WTC11 (cell line): ENCODE results near the gene NEK11. TPM values are rescaled to one million over a fixed set of nuclear protein-coding genes. Genes with fewer than 3 reads are reported as not detected.

Experiments used
- ATAC-seq: fragments of 200-7000 bp; cut with Tn5 transposase; 2 replicates; pipeline ENCODE4 v1.10.0; 2021; ENCODE audit warnings: mild to moderate bottlenecking, moderate library complexity
- CTCF ChIA-PET: fragments of 300-600 bp; sonication (Branson Sonifier 250); formaldehyde crosslinking; loops from one replicate; lab custom pipeline; 2021; ENCODE audit warnings: antibody characterized with exemption; lab: Charles Lee
- POLR2A ChIA-PET: fragments of 350-600 bp; sonication (Branson Sonifier 250); formaldehyde crosslinking; loops from one replicate; lab custom pipeline; 2021; ENCODE audit warnings: antibody characterized with exemption; lab: Charles Lee
- DNase-seq: peaks from one replicate; pipeline ENCODE4 v3.0.0; 2021; ENCODE audit warnings: low spot score
- H3K27ac Mint-ChIP-seq: 2 replicates; pipeline ENCODE4 v1.8.0; 2021; ENCODE audit warnings: mixed read lengths
- H3K27me3 Mint-ChIP-seq: 2 replicates; pipeline ENCODE4 v1.8.0; 2021; ENCODE audit warnings: low read depth, mild to moderate bottlenecking, moderate library complexity, mixed read lengths
- H3K36me3 Mint-ChIP-seq: 2 replicates; pipeline ENCODE4 v1.8.0; 2021; ENCODE audit warnings: mixed read lengths
- H3K4me1 Mint-ChIP-seq: 2 replicates; pipeline ENCODE4 v1.8.0; 2022; ENCODE audit warnings: mixed read lengths
- H3K4me3 Mint-ChIP-seq: 2 replicates; pipeline ENCODE4 v1.8.0; 2021; ENCODE audit warnings: mild to moderate bottlenecking, moderate library complexity, mixed read lengths
- H3K9me3 Mint-ChIP-seq: 2 replicates; pipeline ENCODE4 v1.8.0; 2021; ENCODE audit warnings: mixed read lengths
- CBFB ChIP-seq: sonication (generic); formaldehyde crosslinking; IDR thresholded peaks from 2 replicates; pipeline ENCODE4 v1.8.1; 2022; ENCODE audit warnings: mild to moderate bottlenecking, low read depth, missing genetic modification reagents
- CREB1 ChIP-seq: sonication (generic); formaldehyde crosslinking; IDR thresholded peaks from 2 replicates; pipeline ENCODE4 v1.8.0; 2023; ENCODE audit warnings: mild to moderate bottlenecking, missing genetic modification reagents
- ETV6 ChIP-seq: sonication (generic); formaldehyde crosslinking; IDR thresholded peaks from 2 replicates; pipeline ENCODE4 v1.8.1; 2022; ENCODE audit warnings: mild to moderate bottlenecking, missing genetic modification reagents
- FOXK1 ChIP-seq: sonication (generic); formaldehyde crosslinking; IDR thresholded peaks from 2 replicates; pipeline ENCODE4 v1.8.0; 2022; ENCODE audit warnings: mild to moderate bottlenecking, moderate library complexity, missing genetic modification reagents
- FOXP4 ChIP-seq: sonication (generic); formaldehyde crosslinking; IDR thresholded peaks from 2 replicates; pipeline ENCODE4 v1.8.0; 2022; ENCODE audit warnings: mild to moderate bottlenecking, missing genetic modification reagents
- GTF2I ChIP-seq: fragments of 250-450 bp; sonication (Bioruptor Pico); conservative IDR thresholded peaks from 2 replicates; pipeline ENCODE4 v1.4.0; 2021; ENCODE audit warnings: mild to moderate bottlenecking
- TEAD1 ChIP-seq: sonication (generic); formaldehyde crosslinking; IDR thresholded peaks from 2 replicates; pipeline ENCODE4 v1.8.0; 2022; ENCODE audit warnings: mild to moderate bottlenecking, missing genetic modification reagents
- TEAD4 ChIP-seq: sonication (generic); formaldehyde crosslinking; IDR thresholded peaks from 2 replicates; pipeline ENCODE4 v1.8.0; 2022; ENCODE audit warnings: mild to moderate bottlenecking, missing genetic modification reagents
- ZMAT4 ChIP-seq: fragments of 250-450 bp; sonication (Bioruptor Pico); IDR thresholded peaks from 2 replicates; pipeline ENCODE4 v1.9.0; 2021; ENCODE audit warnings: mild to moderate bottlenecking
- ZNF512 ChIP-seq: sonication (generic); formaldehyde crosslinking; IDR thresholded peaks from 2 replicates; pipeline ENCODE4 v1.8.1; 2022; ENCODE audit warnings: missing genetic modification reagents, borderline replicate concordance
- total RNA-seq: library from RNA; stranded (reverse); gene quantifications from 3 replicates; pipeline ENCODE4 v1.2.3, GENCODE V29; 2021

NEK11 gene
- total RNA-seq, 1 experiment from 2014 or later, result 1.6 TPM

GRCh38 chr3:131218196-131218595 lies 191.5 kb downstream of the NEK11 start:
- Mint-ChIP-seq H3K27ac (no peak overlapping the region), H3K36me3 (no peaks in the 10 kb centered on the region), H3K4me1 (peaks cover 10% of the 10 kb centered on the region), H3K9me3 (no peaks in the 10 kb centered on the region), H3K27me3 (peaks cover 4% of the 10 kb centered on the region), H3K4me3 (no peak overlapping the region)
- DNase-seq, result no peak
- no peak for ATAC-seq
- TF ChIP-seq FOXK1 (CRISPR knock-in tag), result no peak
- no peak for TF ChIP-seq GTF2I
- no peak for TF ChIP-seq ETV6 (CRISPR knock-in tag)
- TF ChIP-seq FOXP4, result no peak
- no peak for TF ChIP-seq TEAD4
- POLR2A ChIA-PET, result no interaction called here
- CTCF ChIA-PET, result no interaction called here

GRCh38 chr3:131221731-131222130 lies 195.1 kb downstream of the NEK11 start:
- Mint-ChIP-seq H3K9me3 (no peaks in the 10 kb centered on the region), H3K4me1 (peaks cover 7% of the 10 kb centered on the region), H3K4me3 (no peak overlapping the region), H3K27ac (no peak overlapping the region), H3K36me3 (no peaks in the 10 kb centered on the region), H3K27me3 (peaks cover 3% of the 10 kb centered on the region; the same call in 1 of the 2 replicates)
- DNase-seq, result no peak
- CTCF ChIA-PET, result no interaction called here
- POLR2A ChIA-PET, result no interaction called here
- TF ChIP-seq ZMAT4 (no peak), ZNF512 (CRISPR knock-in tag) (no peak), CREB1 (CRISPR knock-in tag) (no peak)
- ATAC-seq, result no peak

GRCh38 chr3:131222599-131222998 lies 195.9 kb downstream of the NEK11 start:
- Mint-ChIP-seq H3K4me1 (no peaks in the 10 kb centered on the region), H3K36me3 (no peaks in the 10 kb centered on the region), H3K4me3 (no peak overlapping the region), H3K27ac (no peak overlapping the region), H3K9me3 (no peaks in the 10 kb centered on the region), H3K27me3 (peaks cover 3% of the 10 kb centered on the region; the same call in 1 of the 2 replicates)
- POLR2A ChIA-PET, result no interaction called here
- CTCF ChIA-PET, result no interaction called here
- TF ChIP-seq TEAD1 (CRISPR knock-in tag) (no peak), GTF2I (no peak), ZNF512 (CRISPR knock-in tag) (no peak)
- TF ChIP-seq, all 79 proteins: peak for 0
- DNase-seq (no peak), ATAC-seq (no peak)

GRCh38 chr3:131223373-131224289 lies 197.0 kb downstream of the NEK11 start:
- no peaks in the 10 kb centered on the region for H3K9me3 Mint-ChIP-seq
- H3K4me1 Mint-ChIP-seq, result no peaks in the 10 kb centered on the region
- CTCF ChIA-PET, result no interaction called here
- no peak overlapping the region for H3K4me3 Mint-ChIP-seq
- peaks cover 3% of the 10 kb centered on the region; the same call in 1 of the 2 replicates for H3K27me3 Mint-ChIP-seq
- TF ChIP-seq CBFB (CRISPR knock-in tag), result no peak
- TF ChIP-seq, all 79 proteins: peak for 0
- Mint-ChIP-seq H3K36me3 (no peaks in the 10 kb centered on the region), H3K27ac (no peak overlapping the region)
- DNase-seq (no peak), ATAC-seq (no peak)
- POLR2A ChIA-PET, result no interaction called here
